GM21447 (cell line): ENCODE data around the gene ASTN2.
"Not testable (repeated sequence)": the region's sequence is repeated elsewhere in the genome, so short reads cannot be mapped to it uniquely, and the experiment has no call there.

ENCODE experiments used
- ATAC-seq: cut with Tn5 transposase; IDR thresholded peaks from one replicate; pipeline ENCODE4 v1.9.1; 2021; ENCODE audit not compliant: unreplicated experiment

The ASTN2 gene

GRCh38 chr9:116476002-116476401 is 938.9 kb downstream of the ASTN2 start:
- no peak for ATAC-seq

DNA sequence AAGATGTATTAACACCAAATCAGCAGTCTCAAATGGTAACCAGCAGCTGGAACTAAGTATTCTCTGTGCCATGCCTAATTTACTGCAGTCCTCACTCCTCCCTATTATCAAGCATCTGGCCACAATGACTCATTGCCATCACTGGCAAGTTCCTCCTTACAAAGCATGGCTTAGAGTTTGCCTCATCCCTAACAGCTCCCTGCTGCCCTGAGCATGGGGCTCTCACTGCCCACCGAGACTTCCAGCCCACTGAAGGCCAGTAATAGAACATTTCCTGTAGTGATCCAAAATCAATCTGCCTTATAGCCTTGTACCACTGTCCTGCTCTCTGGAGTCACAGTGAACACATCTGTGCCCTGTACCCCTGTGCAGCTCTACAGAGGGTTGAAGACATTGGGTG is 939.7 kb downstream of the ASTN2 start:
- no peak for ATAC-seq

DNA sequence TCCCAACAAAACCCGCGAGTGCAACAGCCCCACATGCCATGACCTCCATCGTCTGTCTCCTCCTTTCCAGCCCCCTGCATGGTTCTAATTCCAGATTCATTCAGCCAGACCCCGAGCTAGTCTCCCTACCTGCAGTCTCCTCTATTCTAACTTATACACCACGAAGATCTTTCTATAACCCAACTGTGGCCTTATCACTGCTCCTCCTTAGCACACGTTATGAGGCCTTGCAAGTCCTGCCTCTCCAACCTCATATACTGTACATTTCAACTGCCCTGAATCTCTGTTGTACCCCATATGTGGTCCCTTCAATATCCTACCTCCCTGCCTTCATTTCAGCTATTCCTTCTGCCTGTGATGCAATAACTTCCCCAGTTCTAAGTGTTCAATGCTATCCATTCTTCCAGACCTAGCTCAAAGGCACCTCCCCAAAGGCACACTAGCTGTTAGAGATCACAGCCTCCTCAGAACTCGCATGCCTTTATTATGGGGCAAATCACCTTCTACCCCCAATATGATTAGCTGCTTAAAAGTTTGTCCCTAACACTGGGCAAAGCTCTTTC is 942.8 kb downstream of the ASTN2 start:
- no peak for ATAC-seq

- ATAC-seq = no peak
Observed at GRCh38 chr9:116471093-116471906, 943.6 kb downstream of the ASTN2 start.

GRCh38 chr9:116468793-116469527 is 945.9 kb downstream of the ASTN2 start:
- no peak for ATAC-seq

- no peak for ATAC-seq
Observed at GRCh38 chr9:116468369-116468768, 946.5 kb downstream of the ASTN2 start.

GRCh38 chr9:116467740-116468351 is 947.0 kb downstream of the ASTN2 start:
- ATAC-seq = no peak

- ATAC-seq = no peak
Observed at GRCh38 chr9:116466271-116467235, 948.3 kb downstream of the ASTN2 start.

GRCh38 chr9:116465576-116466270 is 949.1 kb downstream of the ASTN2 start:
- ATAC-seq = no peak

DNA sequence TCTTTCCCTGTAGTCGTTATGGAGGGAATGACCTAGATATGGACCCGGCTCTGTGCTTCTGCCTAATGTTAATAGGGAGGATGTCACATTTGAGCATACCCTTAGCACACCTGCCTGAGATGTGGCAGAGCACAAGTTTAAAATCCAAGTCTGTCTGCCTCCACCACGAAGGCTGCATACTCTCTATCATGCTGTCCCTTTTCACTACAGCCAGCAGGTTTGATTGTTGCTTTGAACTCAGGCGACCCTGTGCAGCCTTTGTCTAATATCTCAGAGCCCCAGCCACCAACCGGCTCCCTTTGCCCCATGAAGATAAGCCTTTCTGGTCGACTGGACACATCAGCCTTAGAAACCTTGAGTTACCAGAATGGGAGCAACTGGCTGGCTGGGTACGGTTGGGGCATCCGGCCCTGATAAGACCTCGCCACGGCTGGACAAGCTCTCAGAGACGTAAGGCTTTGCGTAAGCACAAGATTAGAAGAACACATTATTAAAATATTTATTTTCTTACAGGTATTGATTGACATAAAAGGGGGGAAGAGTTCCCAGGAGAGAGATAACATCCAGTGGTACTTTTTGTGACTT is 949.8 kb downstream of the ASTN2 start:
- no peak for ATAC-seq

- no peak for ATAC-seq
Observed at GRCh38 chr9:116464423-116464822, 950.4 kb downstream of the ASTN2 start.

DNA sequence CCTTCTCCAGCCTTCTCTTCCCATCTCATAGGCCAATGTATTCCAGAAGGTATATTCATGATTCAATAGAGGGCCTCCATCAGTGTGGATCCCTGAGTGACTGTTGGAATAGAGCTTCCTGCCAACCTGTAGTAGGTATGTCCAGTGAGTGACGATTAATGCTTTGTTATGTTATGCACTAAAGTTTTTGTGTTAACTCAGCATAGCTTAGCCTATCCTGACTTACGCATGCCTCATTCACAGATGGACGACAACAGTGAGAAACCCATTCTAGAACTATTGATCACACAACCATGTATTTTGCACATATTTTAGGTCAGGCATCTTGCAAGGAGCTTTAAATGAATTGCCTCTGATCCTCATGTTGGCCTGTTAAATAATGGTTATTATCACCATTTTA is 953.2 kb downstream of the ASTN2 start:
- no peak for ATAC-seq

DNA sequence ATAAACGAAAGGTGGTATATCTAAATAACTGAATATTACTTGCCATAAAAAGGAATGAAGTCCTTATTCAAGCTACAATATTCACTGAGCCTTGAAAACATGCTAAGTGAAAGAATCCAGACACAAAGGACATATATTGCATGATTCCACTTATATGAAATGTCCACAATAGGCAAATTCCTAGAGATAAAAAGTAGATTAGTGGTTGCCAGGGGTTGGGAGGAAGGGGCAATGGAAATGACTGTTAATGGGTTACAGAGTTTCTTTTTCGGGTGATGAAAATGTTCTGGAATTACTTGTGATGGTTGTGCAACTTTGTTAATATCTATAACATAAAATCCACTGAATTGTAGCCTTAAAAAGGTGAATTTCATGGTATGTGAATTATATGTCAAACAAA is 954.8 kb downstream of the ASTN2 start:
- ATAC-seq = no peak

GRCh38 chr9:116459576-116459975 is 955.3 kb downstream of the ASTN2 start:
- ATAC-seq = no peak

DNA sequence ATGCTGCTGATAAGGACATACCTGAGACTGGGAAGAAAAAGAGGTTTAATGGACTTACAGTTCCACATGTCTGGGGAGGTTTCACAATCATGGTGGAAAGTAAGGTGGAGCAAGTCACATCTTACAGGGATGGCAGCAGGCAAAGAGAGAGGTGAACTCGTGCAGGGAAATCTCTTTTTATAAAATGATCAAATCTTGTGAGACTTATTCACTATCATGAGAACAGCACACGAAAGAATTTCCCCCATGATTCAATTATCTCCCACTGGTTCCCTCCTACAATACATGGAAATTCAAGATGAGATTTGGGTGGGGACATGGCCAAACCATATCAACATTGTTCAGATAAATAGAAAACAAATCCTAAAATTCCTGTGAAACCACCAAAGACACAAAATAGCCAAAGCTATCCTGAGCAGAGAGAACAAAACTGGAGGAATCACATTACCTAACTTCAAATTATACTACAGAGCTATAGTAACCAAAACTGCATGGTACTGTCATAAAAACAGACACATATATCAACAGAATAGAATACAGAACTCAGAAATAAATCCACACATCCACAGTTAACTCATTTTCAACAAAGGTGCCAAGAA is 958.3 kb downstream of the ASTN2 start:
- ATAC-seq = no peak

DNA sequence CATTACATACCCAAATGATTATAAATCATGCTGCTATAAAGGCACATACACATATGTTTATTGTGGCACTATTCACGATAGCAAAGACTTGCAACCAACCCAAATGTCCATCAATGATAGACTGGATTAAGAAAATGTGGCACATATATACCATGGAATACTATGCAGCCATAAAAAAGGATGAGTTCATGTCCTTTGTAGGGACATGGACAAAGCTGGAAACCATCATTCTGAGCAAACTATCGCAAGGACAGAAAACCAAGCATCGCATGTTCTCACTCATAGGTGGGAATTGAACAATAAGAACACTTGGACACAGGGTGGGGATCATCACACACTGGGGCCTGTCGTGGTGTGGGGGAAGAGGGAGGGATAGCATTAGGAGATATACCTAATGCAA is 960.3 kb downstream of the ASTN2 start:
- ATAC-seq = not testable (repeated sequence)

GRCh38 chr9:116453785-116454184 is 961.1 kb downstream of the ASTN2 start:
- ATAC-seq = no peak

GRCh38 chr9:116452634-116453033 is 962.2 kb downstream of the ASTN2 start:
- ATAC-seq = no peak

DNA sequence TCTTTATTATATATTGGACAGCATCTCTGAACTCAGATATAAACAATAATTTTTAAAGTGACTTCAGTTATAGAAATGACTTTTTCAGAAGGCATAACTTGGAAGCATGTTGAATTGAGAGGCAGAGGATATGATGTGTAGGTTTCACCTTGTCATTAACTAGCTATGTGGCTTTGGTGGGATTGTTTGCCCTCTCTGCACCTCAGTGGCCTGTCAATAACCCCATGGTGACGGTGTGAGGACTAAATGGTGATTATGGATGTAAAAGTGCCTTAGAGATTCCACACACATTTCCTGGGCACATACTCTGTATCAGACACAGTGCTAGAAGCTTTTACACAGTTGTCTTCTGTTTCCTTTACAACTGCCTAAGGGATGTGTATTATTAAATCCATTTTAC is 962.6 kb downstream of the ASTN2 start:
- ATAC-seq = no peak
